Measurements from ENCODE around the gene MOB3C.

- TF ChIP-seq POLR2A (IDR thresholded peaks at IDR 0.05; ENCODE audit: low read depth, low read length) (no peak), POLR2AphosphoS5 (IDR thresholded peaks at IDR 0.05; ENCODE audit: low read depth, low read length) (no peak)
Observed at GRCh38 chr1:46583494-46583893, 33.1 kb downstream of the MOB3C start.
